HEK293T (cell line): ENCODE data around the gene ARID1A.

ENCODE experiments used
- CTBP1 ChIP-seq: fragments of 450-650 bp; IDR thresholded peaks from 2 replicates; pipeline ENCODE4 v1.6.1; 2016; ENCODE audit warnings: borderline replicate concordance
- ELF4 ChIP-seq: fragments of 450-650 bp; IDR thresholded peaks from 2 replicates; pipeline ENCODE4 v1.6.1; 2017; ENCODE audit warnings: antibody characterized with exemption
- FOXM1 ChIP-seq: fragments of 450-650 bp; IDR thresholded peaks from 2 replicates; pipeline ENCODE4 v1.6.1; 2017; ENCODE audit warnings: mild to moderate bottlenecking, borderline replicate concordance
- HDGF ChIP-seq: fragments of 450-650 bp; IDR thresholded peaks from 2 replicates; pipeline ENCODE4 v1.6.1; 2017; ENCODE audit warnings: antibody characterized with exemption, borderline replicate concordance
- NFRKB ChIP-seq: fragments of 450-650 bp; IDR thresholded peaks from 2 replicates; pipeline ENCODE4 v1.6.1; 2016; ENCODE audit warnings: mild to moderate bottlenecking, moderate library complexity
- SP1 ChIP-seq: fragments of 450-650 bp; IDR thresholded peaks from 2 replicates; pipeline ENCODE4 v1.6.1; 2017
- SUZ12 ChIP-seq: fragments of 450-650 bp; IDR thresholded peaks from 2 replicates; pipeline ENCODE4 v1.6.1; 2016; ENCODE audit warnings: mild to moderate bottlenecking
- TARDBP ChIP-seq: fragments of 450-650 bp; IDR thresholded peaks from 2 replicates; pipeline ENCODE4 v1.6.1; 2016
- TF ChIP-seq, protein P1 (sequence below): fragments of 450-650 bp; IDR thresholded peaks from 2 replicates; pipeline ENCODE4 v1.6.1; 2016

DNA sequence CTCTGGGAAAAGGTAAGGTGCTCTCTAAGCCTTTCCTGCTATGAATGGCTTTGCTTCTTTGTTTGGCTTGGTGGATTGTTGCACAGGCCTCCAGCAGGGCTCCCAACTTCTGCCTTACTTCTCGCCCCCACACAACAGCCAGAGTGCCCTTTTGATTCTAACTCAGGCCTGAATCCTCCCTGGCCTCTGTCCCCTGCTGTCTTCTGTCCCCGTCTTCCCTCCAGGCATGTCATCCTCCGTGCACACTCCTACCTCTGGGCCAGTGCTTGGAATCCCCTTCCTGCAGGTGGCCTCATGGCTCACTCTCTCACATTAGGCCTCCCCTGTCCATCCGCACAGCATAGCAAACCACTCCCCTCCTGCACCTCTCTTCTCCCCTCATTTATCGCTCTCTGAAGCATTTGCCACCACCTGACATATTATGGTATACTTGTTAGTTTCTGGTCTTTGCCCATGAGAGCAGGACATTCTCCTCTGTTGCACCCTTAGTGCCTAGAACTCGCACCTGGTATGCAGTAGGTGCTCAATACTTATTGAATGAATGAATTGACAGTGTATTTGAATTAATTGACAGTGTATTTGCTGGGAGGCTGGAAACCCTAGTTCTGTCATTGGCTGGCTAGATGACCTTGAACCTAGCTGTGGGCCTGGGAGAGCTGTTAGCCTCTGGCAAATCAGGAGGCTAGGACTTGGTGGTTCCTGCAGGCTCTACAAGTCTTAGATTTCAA lies 133.5 kb downstream of the ARID1A start:
- TF ChIP-seq CTBP1 (no peak), SUZ12 (no peak), HDGF (no peak), FOXM1 (no peak), TARDBP (no peak), ELF4 (no peak), SP1 (no peak), NFRKB (no peak)
- TF ChIP-seq, protein P1, sequence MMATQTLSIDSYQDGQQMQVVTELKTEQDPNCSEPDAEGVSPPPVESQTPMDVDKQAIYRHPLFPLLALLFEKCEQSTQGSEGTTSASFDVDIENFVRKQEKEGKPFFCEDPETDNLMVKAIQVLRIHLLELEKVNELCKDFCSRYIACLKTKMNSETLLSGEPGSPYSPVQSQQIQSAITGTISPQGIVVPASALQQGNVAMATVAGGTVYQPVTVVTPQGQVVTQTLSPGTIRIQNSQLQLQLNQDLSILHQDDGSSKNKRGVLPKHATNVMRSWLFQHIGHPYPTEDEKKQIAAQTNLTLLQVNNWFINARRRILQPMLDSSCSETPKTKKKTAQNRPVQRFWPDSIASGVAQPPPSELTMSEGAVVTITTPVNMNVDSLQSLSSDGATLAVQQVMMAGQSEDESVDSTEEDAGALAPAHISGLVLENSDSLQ, result no peak
